K562 (cell line): ENCODE data around the gene SLC12A6. TPM values are rescaled to one million over a fixed set of nuclear protein-coding genes. Genes with fewer than 3 reads are reported as not detected.

ENCODE experiments used
- ETV5 ChIP-seq: sonication (generic); formaldehyde crosslinking; IDR thresholded peaks from 2 replicates; pipeline ENCODE4 v1.4.0; 2020; ENCODE audit warnings: low read depth, mild to moderate bottlenecking, missing genetic modification reagents
- GABPA ChIP-seq: fragments of 200-800 bp; sonication (Bioruptor generic); conservative IDR thresholded peaks from 2 replicates; pipeline ENCODE4 v1.6.1; 2016; ENCODE audit warnings: low read depth, missing genetic modification characterization, missing compliant biosample characterization
- HCFC1 ChIP-seq: IDR thresholded peaks from 2 replicates; pipeline ENCODE4 v1.6.1; 2012; ENCODE audit warnings: low read depth, low read length, improper control_type of control experiment
- JUND ChIP-seq, 2 experiments: IDR thresholded peaks; 2 replicates in 1 of 2; 3 replicates in 1 of 2; pipeline ENCODE4 v1.6.1; 2011; ENCODE audit warnings: borderline replicate concordance in 2 of 2, low read depth in 2 of 2, low read length in 2 of 2, improper control_type of control experiment in 1 of 2, missing biosample characterization in 1 of 2, missing genetic modification characterization in 1 of 2, missing genetic modification reagents in 1 of 2
- MEF2A ChIP-seq: IDR thresholded peaks from 2 replicates; pipeline ENCODE4 v1.6.1; 2011; ENCODE audit warnings: low read depth, mild to moderate bottlenecking, low read length, moderate library complexity; ENCODE audit not compliant: control insufficient read depth
- NR2F6 ChIP-seq: fragments of 450-650 bp; formaldehyde crosslinking; IDR thresholded peaks from 2 replicates; pipeline ENCODE4 v1.4.0; 2020; ENCODE audit warnings: mild to moderate bottlenecking
- PURB ChIP-seq: sonication (generic); formaldehyde crosslinking; IDR thresholded peaks from 2 replicates; pipeline ENCODE4 v1.9.0; 2021; ENCODE audit warnings: low read depth, mild to moderate bottlenecking, missing genetic modification reagents
- SIN3A ChIP-seq, 2 experiments: fragments of 150-350 bp in 1 of 2; IDR thresholded peaks; 2 replicates each; pipeline ENCODE4 v1.6.1; 2011 to 2016; ENCODE audit warnings: borderline replicate concordance in 2 of 2, low read depth in 2 of 2, low read length in 2 of 2, mild to moderate bottlenecking in 2 of 2, moderate library complexity in 2 of 2; ENCODE audit not compliant: control insufficient read depth in 1 of 2
- THRAP3 ChIP-seq: fragments of 450-650 bp; IDR thresholded peaks from 2 replicates; pipeline ENCODE4 v1.6.1; 2016; ENCODE audit warnings: mild to moderate bottlenecking, inconsistent platforms, borderline replicate concordance
- TSC22D4 ChIP-seq: fragments of 450-650 bp; IDR thresholded peaks from 2 replicates; pipeline ENCODE4 v1.6.1; 2016; ENCODE audit warnings: missing genetic modification characterization, missing biosample characterization, control low read depth
- ZNF444 ChIP-seq: fragments of 250-450 bp; sonication (Bioruptor Pico); IDR thresholded peaks from 2 replicates; pipeline ENCODE4 v1.4.0; 2020; ENCODE audit warnings: mild to moderate bottlenecking, moderate library complexity
- polyA plus RNA-seq, 8 experiments: library from polyadenylated mRNA; depleted of rRNA in 4 of 8; stranded (reverse) in 5 of 8; unstranded in 3 of 8; fragments of >200 nt; fragmentation: Nextera tagmentation in 2 of 8; fragmentation: Illumina TruSeq in 1 of 8; extraction: Ambion mirVana in 2 of 8; extraction: Trizol in 1 of 8; gene quantifications; 2 replicates each; pipeline versions ENCODE4 v1.2.1 to v1.2.3, GENCODE V29; 2011 to 2014; ENCODE audit warnings: inconsistent platforms in 1 of 8, missing spikeins in 1 of 8
- total RNA-seq, 7 experiments: library from RNA; depleted of rRNA in 6 of 7; stranded (reverse); fragments of >200 nt in 6 of 7; fragmentation: Illumina TruSeq in 2 of 7; extraction: Trizol in 2 of 7; gene quantifications; 2 replicates each; pipeline versions ENCODE4 v1.2.1 to v1.2.3, GENCODE V29; 2011 to 2021; ENCODE audit warnings: low replicate concordance in 1 of 7
- TF ChIP-seq, protein P1 (sequence below): fragments of 200-600 bp; sonication (generic); IDR thresholded peaks from one replicate; pipeline ENCODE4 v1.6.1; 2012; ENCODE audit warnings: mild to moderate bottlenecking, low read depth, low read length, inconsistent platforms
- TF ChIP-seq, protein P2 (sequence below): fragments of 250-450 bp; sonication (Bioruptor Pico); IDR thresholded peaks from 2 replicates; pipeline ENCODE4 v1.9.0; 2021; ENCODE audit warnings: mild to moderate bottlenecking

The SLC12A6 gene
- total and polyA plus RNA-seq, 9 of the 15 experiments (the other 6 are each of a cell fraction or from before 2014, with no cell fraction given): 1.4 to 16.4 (median 6.7) TPM

DNA sequence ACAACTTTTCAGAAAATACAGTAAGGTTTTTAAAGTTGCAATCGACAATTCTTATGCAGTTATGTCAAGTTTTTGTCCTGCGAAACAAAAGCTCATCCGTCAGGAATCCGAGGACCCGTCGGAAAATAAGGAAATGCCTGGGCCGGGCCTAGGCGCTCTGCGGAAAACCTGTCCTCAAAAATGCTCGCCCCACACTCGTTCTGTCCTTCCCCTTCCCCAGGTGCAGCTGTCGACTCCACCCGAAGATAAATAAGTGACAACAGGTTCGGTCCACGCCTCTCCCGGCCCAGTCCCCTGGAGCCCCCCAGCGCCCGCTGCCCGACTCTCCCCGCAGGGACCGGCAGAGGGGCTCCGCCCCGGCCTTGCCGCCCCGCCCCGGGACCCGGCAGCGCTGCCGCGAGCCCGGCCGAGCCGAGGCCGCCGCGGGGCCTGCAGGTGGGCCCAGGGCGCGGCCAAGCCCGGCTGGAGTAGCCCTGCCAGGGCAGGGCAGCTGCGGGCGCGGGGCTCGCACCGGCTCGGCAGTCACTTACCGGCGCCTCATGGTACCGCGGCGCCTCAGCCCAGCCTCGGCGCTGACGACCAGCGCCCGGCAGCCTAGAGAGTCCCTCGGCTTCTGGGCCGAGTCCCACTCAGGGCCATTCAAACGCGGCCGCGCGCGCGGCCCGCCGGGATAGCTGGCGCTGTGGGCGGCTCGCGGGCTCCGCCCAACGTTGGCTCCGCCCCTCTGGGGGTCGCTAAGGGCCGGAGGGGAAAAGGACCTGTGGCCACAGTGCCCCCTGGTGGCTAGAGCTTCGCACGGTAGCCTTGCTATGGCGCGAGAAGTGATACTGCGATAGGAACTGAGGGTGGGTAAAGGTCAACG is 127.9 kb downstream of the SLC12A6 start, which contains the start of gene KATNBL1 (continued):
- TF ChIP-seq, protein P1, sequence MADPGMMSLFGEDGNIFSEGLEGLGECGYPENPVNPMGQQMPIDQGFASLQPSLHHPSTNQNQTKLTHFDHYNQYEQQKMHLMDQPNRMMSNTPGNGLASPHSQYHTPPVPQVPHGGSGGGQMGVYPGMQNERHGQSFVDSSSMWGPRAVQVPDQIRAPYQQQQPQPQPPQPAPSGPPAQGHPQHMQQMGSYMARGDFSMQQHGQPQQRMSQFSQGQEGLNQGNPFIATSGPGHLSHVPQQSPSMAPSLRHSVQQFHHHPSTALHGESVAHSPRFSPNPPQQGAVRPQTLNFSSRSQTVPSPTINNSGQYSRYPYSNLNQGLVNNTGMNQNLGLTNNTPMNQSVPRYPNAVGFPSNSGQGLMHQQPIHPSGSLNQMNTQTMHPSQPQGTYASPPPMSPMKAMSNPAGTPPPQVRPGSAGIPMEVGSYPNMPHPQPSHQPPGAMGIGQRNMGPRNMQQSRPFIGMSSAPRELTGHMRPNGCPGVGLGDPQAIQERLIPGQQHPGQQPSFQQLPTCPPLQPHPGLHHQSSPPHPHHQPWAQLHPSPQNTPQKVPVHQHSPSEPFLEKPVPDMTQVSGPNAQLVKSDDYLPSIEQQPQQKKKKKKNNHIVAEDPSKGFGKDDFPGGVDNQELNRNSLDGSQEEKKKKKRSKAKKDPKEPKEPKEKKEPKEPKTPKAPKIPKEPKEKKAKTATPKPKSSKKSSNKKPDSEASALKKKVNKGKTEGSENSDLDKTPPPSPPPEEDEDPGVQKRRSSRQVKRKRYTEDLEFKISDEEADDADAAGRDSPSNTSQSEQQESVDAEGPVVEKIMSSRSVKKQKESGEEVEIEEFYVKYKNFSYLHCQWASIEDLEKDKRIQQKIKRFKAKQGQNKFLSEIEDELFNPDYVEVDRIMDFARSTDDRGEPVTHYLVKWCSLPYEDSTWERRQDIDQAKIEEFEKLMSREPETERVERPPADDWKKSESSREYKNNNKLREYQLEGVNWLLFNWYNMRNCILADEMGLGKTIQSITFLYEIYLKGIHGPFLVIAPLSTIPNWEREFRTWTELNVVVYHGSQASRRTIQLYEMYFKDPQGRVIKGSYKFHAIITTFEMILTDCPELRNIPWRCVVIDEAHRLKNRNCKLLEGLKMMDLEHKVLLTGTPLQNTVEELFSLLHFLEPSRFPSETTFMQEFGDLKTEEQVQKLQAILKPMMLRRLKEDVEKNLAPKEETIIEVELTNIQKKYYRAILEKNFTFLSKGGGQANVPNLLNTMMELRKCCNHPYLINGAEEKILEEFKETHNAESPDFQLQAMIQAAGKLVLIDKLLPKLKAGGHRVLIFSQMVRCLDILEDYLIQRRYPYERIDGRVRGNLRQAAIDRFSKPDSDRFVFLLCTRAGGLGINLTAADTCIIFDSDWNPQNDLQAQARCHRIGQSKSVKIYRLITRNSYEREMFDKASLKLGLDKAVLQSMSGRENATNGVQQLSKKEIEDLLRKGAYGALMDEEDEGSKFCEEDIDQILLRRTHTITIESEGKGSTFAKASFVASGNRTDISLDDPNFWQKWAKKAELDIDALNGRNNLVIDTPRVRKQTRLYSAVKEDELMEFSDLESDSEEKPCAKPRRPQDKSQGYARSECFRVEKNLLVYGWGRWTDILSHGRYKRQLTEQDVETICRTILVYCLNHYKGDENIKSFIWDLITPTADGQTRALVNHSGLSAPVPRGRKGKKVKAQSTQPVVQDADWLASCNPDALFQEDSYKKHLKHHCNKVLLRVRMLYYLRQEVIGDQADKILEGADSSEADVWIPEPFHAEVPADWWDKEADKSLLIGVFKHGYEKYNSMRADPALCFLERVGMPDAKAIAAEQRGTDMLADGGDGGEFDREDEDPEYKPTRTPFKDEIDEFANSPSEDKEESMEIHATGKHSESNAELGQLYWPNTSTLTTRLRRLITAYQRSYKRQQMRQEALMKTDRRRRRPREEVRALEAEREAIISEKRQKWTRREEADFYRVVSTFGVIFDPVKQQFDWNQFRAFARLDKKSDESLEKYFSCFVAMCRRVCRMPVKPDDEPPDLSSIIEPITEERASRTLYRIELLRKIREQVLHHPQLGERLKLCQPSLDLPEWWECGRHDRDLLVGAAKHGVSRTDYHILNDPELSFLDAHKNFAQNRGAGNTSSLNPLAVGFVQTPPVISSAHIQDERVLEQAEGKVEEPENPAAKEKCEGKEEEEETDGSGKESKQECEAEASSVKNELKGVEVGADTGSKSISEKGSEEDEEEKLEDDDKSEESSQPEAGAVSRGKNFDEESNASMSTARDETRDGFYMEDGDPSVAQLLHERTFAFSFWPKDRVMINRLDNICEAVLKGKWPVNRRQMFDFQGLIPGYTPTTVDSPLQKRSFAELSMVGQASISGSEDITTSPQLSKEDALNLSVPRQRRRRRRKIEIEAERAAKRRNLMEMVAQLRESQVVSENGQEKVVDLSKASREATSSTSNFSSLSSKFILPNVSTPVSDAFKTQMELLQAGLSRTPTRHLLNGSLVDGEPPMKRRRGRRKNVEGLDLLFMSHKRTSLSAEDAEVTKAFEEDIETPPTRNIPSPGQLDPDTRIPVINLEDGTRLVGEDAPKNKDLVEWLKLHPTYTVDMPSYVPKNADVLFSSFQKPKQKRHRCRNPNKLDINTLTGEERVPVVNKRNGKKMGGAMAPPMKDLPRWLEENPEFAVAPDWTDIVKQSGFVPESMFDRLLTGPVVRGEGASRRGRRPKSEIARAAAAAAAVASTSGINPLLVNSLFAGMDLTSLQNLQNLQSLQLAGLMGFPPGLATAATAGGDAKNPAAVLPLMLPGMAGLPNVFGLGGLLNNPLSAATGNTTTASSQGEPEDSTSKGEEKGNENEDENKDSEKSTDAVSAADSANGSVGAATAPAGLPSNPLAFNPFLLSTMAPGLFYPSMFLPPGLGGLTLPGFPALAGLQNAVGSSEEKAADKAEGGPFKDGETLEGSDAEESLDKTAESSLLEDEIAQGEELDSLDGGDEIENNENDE: no peak
- TF ChIP-seq SIN3A (IDR thresholded peaks at IDR 0.05; ENCODE audit: borderline replicate concordance in 2 of 2, control insufficient read depth in 1 of 2, low read depth in 2 of 2, low read length in 2 of 2) (peak; percentile 54 to 62; a peak in 1 of 4 replicates), HCFC1 (no peak; the same call in 1 of the 2 replicates), JUND (IDR thresholded peaks at IDR 0.05; ENCODE audit: borderline replicate concordance, low read depth, low read length) (peak; percentile 50; the same call in 1 of the 2 replicates), JUND (tag; IDR thresholded peaks at IDR 0.05; ENCODE audit: borderline replicate concordance, low read depth, low read length) (no peak; the same call in 2 of the 3 replicates), NR2F6 (CRISPR knock-in tag) (no peak), PURB (CRISPR knock-in tag) (no peak), ETV5 (CRISPR knock-in tag) (0 out of 2 replicates have a peak, but pooled peaks have one; percentile 18), THRAP3 (no peak), MEF2A (no peak), ZNF444 (no peak), TSC22D4 (no peak), GABPA (peak; percentile 48; the same call in 1 of the 2 replicates)
- TF ChIP-seq, protein P2, sequence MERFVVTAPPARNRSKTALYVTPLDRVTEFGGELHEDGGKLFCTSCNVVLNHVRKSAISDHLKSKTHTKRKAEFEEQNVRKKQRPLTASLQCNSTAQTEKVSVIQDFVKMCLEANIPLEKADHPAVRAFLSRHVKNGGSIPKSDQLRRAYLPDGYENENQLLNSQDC (CRISPR knock-in tag): 0 out of 2 replicates have a peak, but pooled peaks have one; percentile 23
